T-cell (primary cell): Measurements from ENCODE around the gene TACSTD2. TPM values are rescaled to one million over a fixed set of nuclear protein-coding genes. Genes with fewer than 3 reads are reported as not detected.
"Not testable (repeated sequence)": the region's sequence is repeated elsewhere in the genome, so short reads cannot be mapped to it uniquely, and the experiment has no call there.

Experiments
- ATAC-seq, 4 experiments: fragments of 200-7000 bp in 3 of 4; fragments of 150-1000 bp in 1 of 4; cut with Tn5 transposase; replicated peaks in 1 of 4; 1 replicate in 3 of 4; 2 replicates in 1 of 4; pipeline ENCODE4 v1.10.0; 2021; ENCODE audit warnings: moderate library complexity in 3 of 4, mild to moderate bottlenecking in 2 of 4, moderate number of reproducible peaks in 1 of 4
- CTCF ChIA-PET, 2 donors: fragments of 300-600 bp; sonication (Branson Sonifier 250); formaldehyde crosslinking; loops; one replicate each; lab custom pipeline; 2022; ENCODE audit warnings: antibody characterized with exemption in 2 of 2; lab: Charles Lee
- POLR2A ChIA-PET, 2 donors: fragments of 300-600 bp; sonication (Branson Sonifier 250); formaldehyde crosslinking; loops; one replicate each; lab custom pipeline; 2022; ENCODE audit warnings: antibody characterized with exemption in 2 of 2; lab: Charles Lee
- DNase-seq, 35 experiments: peaks; one replicate each; pipeline versions ENCODE4 v3.0.0 to v3.0.0-alpha.2; 2013 to 2023
- H3K27ac ChIP-seq: one replicate; pipeline ENCODE4 v1.5.1; 2013; ENCODE audit warnings: low read length
- H3K27me3 ChIP-seq, 2 experiments: replicated peaks in 1 of 2; 1 replicate in 1 of 2; 2 replicates in 1 of 2; pipeline versions ENCODE4 v1.6.1 to v1.7.0; 2013; ENCODE audit warnings: low read length in 1 of 2, mixed read lengths in 1 of 2; ENCODE audit not compliant: control insufficient read depth in 2 of 2, insufficient read depth in 2 of 2; ENCODE audit errors: extremely low read depth in 1 of 2
- H3K36me3 ChIP-seq, 2 donors: 1 replicate in 1 of 2; 2 replicates in 1 of 2; pipeline versions ENCODE4 v1.6.1 to v1.7.0; 2013; ENCODE audit warnings: low read length in 1 of 2; ENCODE audit not compliant: control insufficient read depth in 2 of 2, insufficient read depth in 1 of 2; ENCODE audit errors: extremely low read depth in 1 of 2
- H3K4me1 ChIP-seq, 2 experiments: 1 replicate in 1 of 2; 2 replicates in 1 of 2; pipeline versions ENCODE4 v1.6.1 to v1.7.0; 2013; ENCODE audit warnings: low read length in 2 of 2, mixed read lengths in 1 of 2; ENCODE audit not compliant: insufficient read depth in 2 of 2, control insufficient read depth in 1 of 2; ENCODE audit errors: extremely low read depth in 1 of 2
- H3K4me3 ChIP-seq, 2 donors: 1 replicate in 1 of 2; 2 replicates in 1 of 2; pipeline versions ENCODE4 v1.5.1 to v1.7.0; 2013; ENCODE audit warnings: mild to moderate bottlenecking in 2 of 2, low read length in 1 of 2, moderate library complexity in 1 of 2; ENCODE audit not compliant: control insufficient read depth in 1 of 2; ENCODE audit errors: extremely low read depth in 1 of 2
- H3K9me3 ChIP-seq: 2 replicates; pipeline ENCODE4 v1.7.0; 2013
- H3K27ac Mint-ChIP-seq, 2 donors: one replicate each; pipeline ENCODE4 v1.8.0; 2020 to 2021; ENCODE audit warnings: mild to moderate bottlenecking in 2 of 2, mixed read lengths in 2 of 2
- H3K27me3 Mint-ChIP-seq, 2 donors: one replicate each; pipeline ENCODE4 v1.8.0; 2021 to 2022; ENCODE audit warnings: mixed read lengths in 2 of 2
- H3K36me3 Mint-ChIP-seq: one replicate; pipeline ENCODE4 v1.8.0; 2021; ENCODE audit warnings: mixed read lengths
- H3K4me1 Mint-ChIP-seq, 3 donors: one replicate each; pipeline ENCODE4 v1.8.0; 2020 to 2022; ENCODE audit warnings: mixed read lengths in 3 of 3, mild to moderate bottlenecking in 1 of 3
- H3K4me3 Mint-ChIP-seq, 3 donors: one replicate each; pipeline ENCODE4 v1.8.0; 2020 to 2022; ENCODE audit warnings: mild to moderate bottlenecking in 3 of 3, mixed read lengths in 3 of 3, moderate library complexity in 3 of 3
- H3K9me3 Mint-ChIP-seq, 3 donors: one replicate each; pipeline ENCODE4 v1.8.0; 2020 to 2022; ENCODE audit warnings: mixed read lengths in 3 of 3
- WGBS: methylation state at CpG from one replicate; pipeline ENCODE4 v1.1.5; 2013; ENCODE audit warnings: missing lambda C conversion rate; ENCODE audit not compliant: insufficient coverage; 5-methylcytosine and 5-hydroxymethylcytosine counted together
- total RNA-seq, 35 experiments: library from RNA in 6 of 35; stranded (reverse) in 6 of 35; fragments of 120-200 nt in 1 of 35; gene quantifications; one replicate each; pipeline versions ENCODE4 v1.2.1 to v1.2.4 and lab custom pipeline; 2013 to 2026

The TACSTD2 gene
- total RNA-seq, 5 donors from 2014 or later (not counting 1 experiment from before 2014, with no cell fraction given) = 0.16 to 0.38 (median 0.25) TPM; not detected in 2

GRCh38 chr1:58607391-58607790, 30.3 kb upstream of the TACSTD2 start:
- H3K36me3 Mint-ChIP-seq = no peaks in the 10 kb centered on the region
- H3K4me3 Mint-ChIP-seq = no peak overlapping the region
- H3K27ac Mint-ChIP-seq = no peak overlapping the region
- ChIA-PET POLR2A (no interaction called here), CTCF (no interaction called here)
- H3K4me1 Mint-ChIP-seq = no peaks in the 10 kb centered on the region
- H3K9me3 Mint-ChIP-seq = peaks cover 22 to 35% (median 22%) of the 10 kb centered on the region in 3 donors
- ATAC-seq (no peak), DNase-seq (no peak)
- no peaks in the 10 kb centered on the region for H3K4me1 ChIP-seq
- H3K36me3 ChIP-seq = no peaks in the 10 kb centered on the region
- H3K27ac ChIP-seq = no peak overlapping the region
- peaks cover 0 to 7% of the 10 kb centered on the region in 2 experiments for H3K27me3 ChIP-seq
- H3K27me3 Mint-ChIP-seq = peaks cover 50 to 63% of the 10 kb centered on the region in 2 donors
- 92% methylated on average over 2 of the region's 3 CpGs for WGBS
- H3K4me3 ChIP-seq = no peak overlapping the region
- no peaks in the 10 kb centered on the region for H3K9me3 ChIP-seq

- H3K27ac Mint-ChIP-seq, CTCF ChIA-PET, H3K4me1 Mint-ChIP-seq, H3K9me3 ChIP-seq, H3K36me3 ChIP-seq, H3K4me1 ChIP-seq, ATAC-seq, H3K36me3 Mint-ChIP-seq, H3K27me3 ChIP-seq, H3K4me3 Mint-ChIP-seq, H3K4me3 ChIP-seq, POLR2A ChIA-PET, H3K27ac ChIP-seq, DNase-seq: not testable (repeated sequence)
- no CpG with 5 or more reads among the region's 1 CpG for WGBS
- Mint-ChIP-seq H3K27me3 (peaks cover 61 to 64% of the 10 kb centered on the region in 2 donors), H3K9me3 (peaks cover 23 to 39% (median 24%) of the 10 kb centered on the region in 3 donors)
Observed at GRCh38 chr1:58601921-58602320, 24.9 kb upstream of the TACSTD2 start.

- H3K4me1 Mint-ChIP-seq = peaks cover 0 to 5% (median 0%) of the 10 kb centered on the region in 3 donors
Observed at GRCh38 chr1:58597996-58598395, 20.9 kb upstream of the TACSTD2 start.

GRCh38 chr1:58597076-58597475, 20.0 kb upstream of the TACSTD2 start:
- no peak for ATAC-seq
- H3K4me1 Mint-ChIP-seq = peaks cover 0 to 5% (median 0%) of the 10 kb centered on the region in 3 donors
- H3K27me3 Mint-ChIP-seq = peaks cover 47 to 53% of the 10 kb centered on the region in 2 donors
- H3K4me3 ChIP-seq = no peak overlapping the region
- peaks cover 4 to 8% (median 8%) of the 10 kb centered on the region in 3 donors for H3K9me3 Mint-ChIP-seq
- H3K9me3 ChIP-seq = no peaks in the 10 kb centered on the region
- no peaks in the 10 kb centered on the region for H3K36me3 ChIP-seq
- POLR2A ChIA-PET = no interaction called here
- H3K27ac ChIP-seq = no peak overlapping the region
- WGBS = 90% methylated on average over 7 of the region's 9 CpGs
- peaks cover 0 to 14% of the 10 kb centered on the region in 2 experiments for H3K27me3 ChIP-seq
- no peaks in the 10 kb centered on the region for H3K4me1 ChIP-seq
- CTCF ChIA-PET = no interaction called here
- no peak overlapping the region for H3K27ac Mint-ChIP-seq
- H3K4me3 Mint-ChIP-seq = no peak overlapping the region
- no peak for DNase-seq
- no peaks in the 10 kb centered on the region for H3K36me3 Mint-ChIP-seq

More at GRCh38 chr1:58597996-58598395, 20.9 kb upstream of the TACSTD2 start:
- Histone ChIP-seq H3K27ac (no peak overlapping the region), H3K9me3 (no peaks in the 10 kb centered on the region), H3K36me3 (no peaks in the 10 kb centered on the region), H3K4me3 (no peak overlapping the region), H3K27me3 (peaks cover 0 to 10% of the 10 kb centered on the region in 2 experiments), H3K4me1 (no peaks in the 10 kb centered on the region)
- H3K36me3 Mint-ChIP-seq = no peaks in the 10 kb centered on the region
- H3K27me3 Mint-ChIP-seq = peaks cover 56 to 60% of the 10 kb centered on the region in 2 donors
- 20% methylated on average over 5 of the region's 6 CpGs for WGBS
- ChIA-PET CTCF (no interaction called here), POLR2A (no interaction called here)
- H3K4me3 Mint-ChIP-seq = no peak overlapping the region
- no peak for DNase-seq
- no peak overlapping the region for H3K27ac Mint-ChIP-seq
- no peak for ATAC-seq
- H3K9me3 Mint-ChIP-seq = peaks cover 4 to 14% (median 8%) of the 10 kb centered on the region in 3 donors

GRCh38 chr1:58596631-58597052, 19.6 kb upstream of the TACSTD2 start:
- H3K9me3 ChIP-seq = no peaks in the 10 kb centered on the region
- no peaks in the 10 kb centered on the region for H3K36me3 ChIP-seq
- peaks cover 0 to 5% (median 0%) of the 10 kb centered on the region in 3 donors for H3K4me1 Mint-ChIP-seq
- WGBS = 0% methylated on average over 2 of the region's 4 CpGs
- H3K4me3 ChIP-seq = no peak overlapping the region
- H3K27ac ChIP-seq = no peak overlapping the region
- H3K4me3 Mint-ChIP-seq = no peak overlapping the region
- peaks cover 43 to 49% of the 10 kb centered on the region in 2 donors for H3K27me3 Mint-ChIP-seq
- H3K27me3 ChIP-seq = peaks cover 0 to 15% of the 10 kb centered on the region in 2 experiments
- H3K9me3 Mint-ChIP-seq = peaks cover 4 to 8% (median 8%) of the 10 kb centered on the region in 3 donors
- no peak overlapping the region for H3K27ac Mint-ChIP-seq
- H3K36me3 Mint-ChIP-seq = no peaks in the 10 kb centered on the region
- DNase-seq (no peak), ATAC-seq (no peak)
- H3K4me1 ChIP-seq = no peaks in the 10 kb centered on the region
- ChIA-PET CTCF (no interaction called here), POLR2A (no interaction called here)

GRCh38 chr1:58594546-58594945, 17.5 kb upstream of the TACSTD2 start:
- whole genome bisulfite sequencing = 33% methylated on average over 1 of the region's 1 CpG
- H3K9me3 ChIP-seq = no peaks in the 10 kb centered on the region
- no peaks in the 10 kb centered on the region for H3K36me3 ChIP-seq
- DNase-seq (no peak), ATAC-seq (no peak)
- no peak overlapping the region for H3K27ac Mint-ChIP-seq
- no peak overlapping the region for H3K4me3 ChIP-seq
- no peaks in the 10 kb centered on the region for H3K36me3 Mint-ChIP-seq
- peaks cover 35 to 39% of the 10 kb centered on the region in 2 donors for H3K27me3 Mint-ChIP-seq
- ChIA-PET POLR2A (no interaction called here), CTCF (no interaction called here)
- H3K4me3 Mint-ChIP-seq = no peak overlapping the region
- peaks cover 0 to 3% (median 0%) of the 10 kb centered on the region in 3 donors for H3K9me3 Mint-ChIP-seq
- no peaks in the 10 kb centered on the region for H3K4me1 ChIP-seq
- peaks cover 0 to 19% of the 10 kb centered on the region in 2 experiments for H3K27me3 ChIP-seq
- peaks cover 0 to 5% (median 0%) of the 10 kb centered on the region in 3 donors for H3K4me1 Mint-ChIP-seq
- H3K27ac ChIP-seq = no peak overlapping the region
